LNCaP clone FGC (cell line): ENCODE data around the gene ADAMTS20.

Experiments used
- DNase-seq: peaks from one replicate; pipeline ENCODE4 v3.0.0-alpha.2; 2011; ENCODE audit warnings: low read depth
- H3K4me3 ChIP-seq: 2 replicates; pipeline ENCODE4 v1.5.1; 2011; ENCODE audit warnings: mild to moderate bottlenecking, low read depth, low read length, control low read depth
- CTCF ChIP-seq: IDR thresholded peaks from 2 replicates; pipeline ENCODE4 v1.5.1; 2012; ENCODE audit warnings: mild to moderate bottlenecking; ENCODE audit not compliant: control insufficient read depth, insufficient read depth; ENCODE audit errors: extremely low read depth

ADAMTS20 gene

GRCh38 chr12:43493261-43493797 lies 58.7 kb downstream of the ADAMTS20 start:
- DNase-seq = no peak
- TF ChIP-seq CTCF = no peak
- H3K4me3 ChIP-seq = no peak overlapping the region

- no peak for DNase-seq
- TF ChIP-seq CTCF = no peak
- no peak overlapping the region for H3K4me3 ChIP-seq
Observed at GRCh38 chr12:43482311-43483085, 69.5 kb downstream of the ADAMTS20 start.

GRCh38 chr12:43480591-43480990 lies 71.4 kb downstream of the ADAMTS20 start:
- DNase-seq = no peak
- TF ChIP-seq CTCF = no peak
- H3K4me3 ChIP-seq = no peak overlapping the region

GRCh38 chr12:43462741-43463140 lies 89.3 kb downstream of the ADAMTS20 start:
- H3K4me3 ChIP-seq = no peak overlapping the region
- DNase-seq = no peak
- TF ChIP-seq CTCF = no peak

GRCh38 chr12:43462080-43462479 lies 89.9 kb downstream of the ADAMTS20 start:
- no peak overlapping the region for H3K4me3 ChIP-seq
- no peak for DNase-seq

GRCh38 chr12:43459285-43459684 lies 92.7 kb downstream of the ADAMTS20 start:
- TF ChIP-seq CTCF = no peak
- no peak for DNase-seq
- H3K4me3 ChIP-seq = no peak overlapping the region

More at GRCh38 chr12:43462080-43462479, 89.9 kb downstream of the ADAMTS20 start:
- no peak for TF ChIP-seq CTCF
